Adrenal gland (tissue), 5 donors: ENCODE results near the gene PRELID1.

Experiments
- CTCF ChIP-seq, 6 experiments: fragments of 450-650 bp in 4 of 6; fragments of 200-600 bp in 2 of 6; sonication (generic) in 1 of 6; IDR thresholded peaks; 1 replicate in 5 of 6; 2 replicates in 1 of 6; pipeline versions ENCODE4 v1.5.1 to v1.8.0; 2016 to 2021; ENCODE audit warnings: antibody characterized with exemption in 6 of 6, mild to moderate bottlenecking in 2 of 6, moderate library complexity in 1 of 6
- POLR2A ChIP-seq, 2 donors: fragments of 450-650 bp; IDR thresholded peaks; one replicate each; pipeline ENCODE4 v1.6.1; 2017; ENCODE audit warnings: antibody characterized with exemption in 2 of 2, mild to moderate bottlenecking in 2 of 2, moderate library complexity in 1 of 2
- donor health status: DM: no; HTN: no; CAD: no.

- peak in 1 of 6 experiments; percentile 5 for TF ChIP-seq CTCF (IDR thresholded peaks at IDR 0.05)
- TF ChIP-seq POLR2A (IDR thresholded peaks at IDR 0.05) = no peak
Observed at GRCh38 chr5:177306674-177307543, 3.3 kb downstream of the PRELID1 start.
